GM18505 (cell line): ENCODE data around the gene LAMC2.

Experiments
- ATAC-seq: cut with Tn5 transposase; IDR thresholded peaks from one replicate; pipeline ENCODE4 v1.9.1; 2021; ENCODE audit not compliant: unreplicated experiment
- POLR2A ChIP-seq: IDR thresholded peaks from 4 replicates; pipeline ENCODE4 v1.6.1; 2011; ENCODE audit warnings: borderline replicate concordance; ENCODE audit not compliant: insufficient read depth, insufficient read length; ENCODE audit errors: extremely low read depth

Gene LAMC2

GRCh38 chr1:183241471-183241870 lies 55.4 kb downstream of the LAMC2 start:
- no peak for ATAC-seq

DNA sequence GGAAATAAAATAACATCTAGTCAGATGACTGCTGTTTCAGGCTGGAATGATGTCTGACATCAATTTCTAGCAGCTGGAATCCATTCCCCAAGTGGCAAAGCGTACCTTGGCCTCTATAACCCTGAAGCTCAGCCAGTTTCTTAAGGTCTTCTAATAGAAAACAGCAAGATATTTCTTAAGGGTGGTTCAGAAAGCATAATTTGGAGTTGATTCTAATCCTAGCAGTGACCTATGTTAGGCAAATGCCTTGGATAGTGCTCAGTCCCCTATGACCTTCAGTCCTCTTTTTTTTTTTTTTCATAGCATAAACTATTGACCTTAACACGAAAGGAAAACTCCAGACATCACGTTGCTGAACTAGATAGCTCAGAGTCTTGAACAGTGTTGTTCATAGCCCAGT lies 56.5 kb downstream of the LAMC2 start:
- no peak for ATAC-seq
- no peak for TF ChIP-seq POLR2A

More at GRCh38 chr1:183241471-183241870, 55.4 kb downstream of the LAMC2 start:
- no peak for TF ChIP-seq POLR2A

DNA sequence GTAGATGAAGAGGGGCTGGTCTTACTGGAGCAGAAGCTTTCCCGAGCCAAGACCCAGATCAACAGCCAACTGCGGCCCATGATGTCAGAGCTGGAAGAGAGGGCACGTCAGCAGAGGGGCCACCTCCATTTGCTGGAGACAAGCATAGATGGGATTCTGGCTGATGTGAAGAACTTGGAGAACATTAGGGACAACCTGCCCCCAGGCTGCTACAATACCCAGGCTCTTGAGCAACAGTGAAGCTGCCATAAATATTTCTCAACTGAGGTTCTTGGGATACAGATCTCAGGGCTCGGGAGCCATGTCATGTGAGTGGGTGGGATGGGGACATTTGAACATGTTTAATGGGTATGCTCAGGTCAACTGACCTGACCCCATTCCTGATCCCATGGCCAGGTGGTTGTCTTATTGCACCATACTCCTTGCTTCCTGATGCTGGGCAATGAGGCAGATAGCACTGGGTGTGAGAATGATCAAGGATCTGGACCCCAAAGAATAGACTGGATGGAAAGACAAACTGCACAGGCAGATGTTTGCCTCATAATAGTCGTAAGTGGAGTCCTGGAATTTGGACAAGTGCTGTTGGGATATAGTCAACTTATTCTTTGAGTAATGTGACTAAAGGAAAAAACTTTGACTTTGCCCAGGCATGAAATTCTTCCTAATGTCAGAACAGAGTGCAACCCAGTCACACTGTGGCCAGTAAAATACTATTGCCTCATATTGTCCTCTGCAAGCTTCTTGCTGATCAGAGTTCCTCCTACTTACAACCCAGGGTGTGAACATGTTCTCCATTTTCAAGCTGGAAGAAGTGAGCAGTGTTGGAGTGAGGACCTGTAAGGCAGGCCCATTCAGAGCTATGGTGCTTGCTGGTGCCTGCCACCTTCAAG lies 57.3 kb downstream of the LAMC2 start:
- no peak for ATAC-seq
- TF ChIP-seq POLR2A, result no peak

DNA sequence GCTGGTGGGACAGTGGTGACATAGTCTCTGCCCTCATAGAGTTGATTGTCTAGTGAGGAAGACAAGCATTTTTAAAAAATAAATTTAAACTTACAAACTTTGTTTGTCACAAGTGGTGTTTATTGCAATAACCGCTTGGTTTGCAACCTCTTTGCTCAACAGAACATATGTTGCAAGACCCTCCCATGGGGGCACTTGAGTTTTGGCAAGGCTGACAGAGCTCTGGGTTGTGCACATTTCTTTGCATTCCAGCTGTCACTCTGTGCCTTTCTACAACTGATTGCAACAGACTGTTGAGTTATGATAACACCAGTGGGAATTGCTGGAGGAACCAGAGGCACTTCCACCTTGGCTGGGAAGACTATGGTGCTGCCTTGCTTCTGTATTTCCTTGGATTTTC lies 58.4 kb downstream of the LAMC2 start:
- no peak for ATAC-seq
- no peak for TF ChIP-seq POLR2A

DNA sequence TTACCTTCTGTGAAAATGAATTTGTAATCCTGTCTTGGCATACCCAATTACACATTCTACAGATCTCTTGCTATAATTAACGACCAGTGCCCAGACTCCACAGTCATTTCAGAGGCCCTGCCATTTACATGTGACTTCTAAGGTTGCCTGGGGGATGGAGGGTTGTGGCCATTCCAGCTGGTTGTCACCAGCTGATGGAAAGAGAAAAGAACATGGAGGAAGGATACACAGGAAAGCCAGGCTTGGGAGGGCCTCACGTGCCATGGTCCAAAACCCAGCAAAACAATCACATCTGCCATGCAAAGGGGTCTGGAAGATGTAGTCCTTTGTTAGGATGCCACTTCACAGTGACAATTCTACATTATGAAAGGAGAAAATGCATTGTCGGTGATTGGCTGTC lies 59.3 kb downstream of the LAMC2 start:
- no peak for ATAC-seq
- TF ChIP-seq POLR2A, result no peak

- ATAC-seq, result no peak
- no peak for TF ChIP-seq POLR2A
These were observed 60.4 kb downstream of the LAMC2 start for GRCh38 chr1:183246436-183246835.

DNA sequence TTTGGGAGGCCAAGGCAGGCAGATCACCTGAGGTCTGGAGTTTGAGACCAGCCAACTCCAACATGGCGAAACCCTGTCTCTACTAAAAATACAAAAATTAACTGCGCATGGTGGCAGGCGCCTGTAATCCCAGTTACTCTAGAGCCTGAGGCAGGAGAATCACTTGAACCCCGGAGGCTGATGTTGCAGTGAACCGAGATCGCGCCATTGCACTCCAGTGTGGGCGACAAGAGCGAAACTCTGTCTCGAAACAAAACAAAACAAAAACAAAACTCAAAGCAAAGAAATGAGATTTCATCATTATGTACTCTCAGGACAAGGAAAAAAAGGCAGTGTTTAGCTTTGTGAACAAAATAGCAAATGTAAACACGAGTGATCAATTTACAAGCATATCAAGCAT lies 61.0 kb downstream of the LAMC2 start:
- TF ChIP-seq POLR2A, result no peak
- ATAC-seq, result no peak

- no peak for ATAC-seq
- no peak for TF ChIP-seq POLR2A
These were observed 61.4 kb downstream of the LAMC2 start for GRCh38 chr1:183247484-183247883.

DNA sequence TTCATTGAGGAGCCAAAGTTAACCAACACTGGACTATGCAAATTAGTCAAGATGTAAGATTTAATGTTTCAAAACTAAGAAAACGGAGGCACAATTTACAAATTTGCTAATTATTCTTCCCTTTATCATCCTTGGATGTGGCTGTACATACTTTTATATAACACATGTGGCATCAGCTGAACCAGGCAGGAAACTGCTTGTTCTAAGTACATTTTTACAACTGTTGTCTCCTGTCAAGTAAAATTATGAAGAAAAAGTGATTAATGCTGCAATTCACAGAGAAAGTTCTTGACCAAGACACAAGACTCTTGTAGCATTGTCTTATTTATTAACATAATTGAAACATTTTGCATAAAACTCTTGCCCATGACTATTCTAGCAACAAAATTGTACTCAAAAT lies 61.9 kb downstream of the LAMC2 start:
- ATAC-seq, result no peak
- TF ChIP-seq POLR2A, result no peak

GRCh38 chr1:183248989-183249691 lies 63.1 kb downstream of the LAMC2 start:
- no peak for TF ChIP-seq POLR2A
- no peak for ATAC-seq

DNA sequence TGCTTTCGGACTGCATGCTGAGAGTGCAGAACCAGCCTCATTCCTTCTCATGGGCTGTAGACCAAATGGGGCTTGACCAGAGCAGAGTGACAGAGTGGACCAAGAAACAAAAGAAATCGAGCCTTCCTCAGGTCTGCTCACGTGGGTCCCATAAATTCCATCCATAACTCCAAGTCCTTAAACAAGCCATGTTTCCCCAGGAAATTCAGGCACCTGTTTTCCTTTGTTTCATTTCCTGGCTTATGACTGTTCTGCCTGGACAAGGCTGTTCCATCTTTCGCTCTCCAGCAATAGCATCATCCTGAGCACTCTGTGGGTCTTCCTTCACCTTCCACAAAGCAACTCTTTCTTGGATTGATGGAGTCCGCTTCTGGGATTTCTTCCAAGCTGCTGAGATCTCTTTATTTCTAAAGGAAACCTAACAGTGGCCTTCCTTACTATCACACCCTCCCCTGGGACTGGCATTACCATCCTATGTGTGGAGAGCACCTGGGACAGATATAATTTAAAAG lies 63.9 kb downstream of the LAMC2 start:
- no peak for ATAC-seq
- no peak for TF ChIP-seq POLR2A

- ATAC-seq, result no peak
- TF ChIP-seq POLR2A, result no peak
These were observed 65.3 kb downstream of the LAMC2 start for GRCh38 chr1:183251101-183251958.

- ATAC-seq, result no peak
- TF ChIP-seq POLR2A, result no peak
These were observed 65.9 kb downstream of the LAMC2 start for GRCh38 chr1:183251959-183252450.
